Endothelial cell of umbilical vein (primary cell): ENCODE data around the gene INTS14. TPM values are rescaled to one million over a fixed set of nuclear protein-coding genes. Genes with fewer than 3 reads are reported as not detected.

Source experiments
- BruUV-seq: library from RNA; stranded (reverse); fragments of 400-500 nt; replicated peaks from 2 replicates; lab custom pipeline; 2021; lab: Mats Ljungman, UMichigan
- CTCF ChIA-PET: fragments of 300-600, 350-600 bp; sonication (Branson Sonifier 250); formaldehyde crosslinking; loops from one replicate; lab custom pipeline; 2021; ENCODE audit warnings: antibody characterized with exemption, inconsistent platforms; lab: Charles Lee
- POLR2A ChIA-PET: fragments of 300-600, 350-600 bp; sonication (Branson Sonifier 250); formaldehyde crosslinking; loops from one replicate; lab custom pipeline; 2021; ENCODE audit warnings: antibody characterized with exemption, inconsistent platforms; lab: Charles Lee
- DNase-seq: peaks from one replicate; pipeline ENCODE4 v3.0.0-alpha.2; 2011; ENCODE audit warnings: low read depth, low spot score
- FAIRE-seq: peaks from 2 replicates; lab custom pipeline; 2011; peaks lifted over from hg19 to GRCh38; lab: Jason Lieb, UNC
- H2AFZ ChIP-seq: 2 replicates; pipeline ENCODE4 v1.6.0; 2012; ENCODE audit warnings: low read depth, low read length, control low read depth, inconsistent platforms
- H3K27ac ChIP-seq: 2 replicates; pipeline ENCODE4 v1.5.1; 2011; ENCODE audit warnings: low read depth, mild to moderate bottlenecking, control low read depth, low read length, moderate library complexity; ENCODE audit not compliant: insufficient read depth
- H3K27me3 ChIP-seq, 2 experiments: 2 replicates each; pipeline versions ENCODE4 v1.6.0 to v1.6.1; 2011; ENCODE audit warnings: low read length in 2 of 2, mixed read lengths in 1 of 2; ENCODE audit not compliant: control insufficient read depth in 2 of 2, insufficient read depth in 2 of 2
- H3K36me3 ChIP-seq, 2 experiments: 2 replicates in 1 of 2; 3 replicates in 1 of 2; pipeline ENCODE4 v1.5.1; 2011; ENCODE audit warnings: low read length in 2 of 2, mild to moderate bottlenecking in 1 of 2, moderate library complexity in 1 of 2; ENCODE audit not compliant: control insufficient read depth in 2 of 2, insufficient read depth in 2 of 2; ENCODE audit errors: extremely low read depth in 1 of 2
- H3K4me1 ChIP-seq: 3 replicates; pipeline ENCODE4 v1.5.1; 2011; ENCODE audit warnings: mild to moderate bottlenecking, low read length; ENCODE audit not compliant: control insufficient read depth, insufficient read depth; ENCODE audit errors: extremely low read depth
- H3K4me2 ChIP-seq: 2 replicates; pipeline ENCODE4 v1.6.1; 2011; ENCODE audit warnings: low read length, control low read depth, mixed read lengths; ENCODE audit not compliant: insufficient read depth
- H3K4me3 ChIP-seq, 3 experiments: fragments of 200-600 bp in 1 of 3; sonication (generic), shearing (Covaris generic) in 1 of 3; replicated peaks in 1 of 3; 2 replicates each; pipeline ENCODE4 v1.5.1; 2011 to 2016; ENCODE audit warnings: control low read depth in 3 of 3, low read length in 3 of 3, mild to moderate bottlenecking in 2 of 3, inconsistent platforms in 1 of 3, low read depth in 1 of 3, moderate library complexity in 1 of 3; ENCODE audit not compliant: insufficient read depth in 1 of 3
- H3K79me2 ChIP-seq: 2 replicates; pipeline ENCODE4 v1.6.0; 2012; ENCODE audit warnings: low read length, inconsistent platforms; ENCODE audit not compliant: control insufficient read depth, insufficient read depth
- H3K9ac ChIP-seq: replicated peaks from 2 replicates; pipeline ENCODE3; 2011; ENCODE audit warnings: low read length, control low read depth; ENCODE audit not compliant: insufficient read depth; ENCODE audit errors: extremely low read depth
- H3K9me1 ChIP-seq: replicated peaks from 3 replicates; pipeline ENCODE4 v1.6.0; 2011; ENCODE audit warnings: mild to moderate bottlenecking, low read length; ENCODE audit not compliant: control insufficient read depth, insufficient read depth; ENCODE audit errors: extremely low read depth
- H3K9me3 ChIP-seq: replicated peaks from 2 replicates; pipeline ENCODE4 v1.5.1; 2012; ENCODE audit warnings: low read length, inconsistent platforms; ENCODE audit not compliant: control insufficient read depth, insufficient read depth
- H4K20me1 ChIP-seq: replicated peaks from 2 replicates; pipeline ENCODE3; 2011; ENCODE audit warnings: mild to moderate bottlenecking, low read length; ENCODE audit not compliant: control insufficient read depth, insufficient read depth; ENCODE audit errors: extremely low read depth
- CTCF ChIP-seq, 2 donors: IDR thresholded peaks; 1 replicate in 1 of 2; 2 replicates in 1 of 2; pipeline ENCODE4 v1.5.1; 2011; ENCODE audit warnings: low read length in 2 of 2, mild to moderate bottlenecking in 2 of 2, moderate library complexity in 2 of 2, control low read depth in 1 of 2, inconsistent platforms in 1 of 2, low read depth in 1 of 2; ENCODE audit not compliant: insufficient read depth in 1 of 2; ENCODE audit errors: extremely low read depth in 1 of 2
- EZH2 ChIP-seq: IDR thresholded peaks from 2 replicates; pipeline ENCODE4 v1.6.1; 2012; ENCODE audit warnings: borderline replicate concordance, low read depth, mild to moderate bottlenecking, moderate library complexity, low read length, inconsistent platforms; ENCODE audit not compliant: severe bottlenecking
- FOS ChIP-seq: IDR thresholded peaks from 2 replicates; pipeline ENCODE4 v1.6.1; 2011; ENCODE audit warnings: mild to moderate bottlenecking, low read length, moderate library complexity, borderline replicate concordance; ENCODE audit not compliant: insufficient read depth
- GATA2 ChIP-seq: IDR thresholded peaks from 2 replicates; pipeline ENCODE4 v1.7.0; 2011; ENCODE audit warnings: low read depth, mild to moderate bottlenecking, moderate library complexity, mixed read lengths, low read length; ENCODE audit not compliant: insufficient read length, insufficient read depth
- JUN ChIP-seq: IDR thresholded peaks from 2 replicates; pipeline ENCODE4 v1.6.1; 2011; ENCODE audit warnings: borderline replicate concordance, low read depth; ENCODE audit not compliant: insufficient read length, insufficient read depth
- MAX ChIP-seq: IDR thresholded peaks from 2 replicates; pipeline ENCODE4 v1.6.1; 2011; ENCODE audit not compliant: insufficient read depth, insufficient read length
- MYC ChIP-seq: IDR thresholded peaks from one replicate; pipeline ENCODE4 v1.6.1; 2011; ENCODE audit warnings: mild to moderate bottlenecking, low read depth, low read length
- POLR2A ChIP-seq: IDR thresholded peaks from 2 replicates; pipeline ENCODE4 v1.6.1; 2012; ENCODE audit warnings: low read depth, mild to moderate bottlenecking, control low read depth, low read length
- POLR2AphosphoS5 ChIP-seq: IDR thresholded peaks from 2 replicates; pipeline ENCODE4 v1.6.1; 2012; ENCODE audit warnings: low read depth, mild to moderate bottlenecking, control low read depth, low read length, moderate library complexity; ENCODE audit not compliant: insufficient read depth
- dilution Hi-C: fragments of 300-500 bp; cut with MboI; formaldehyde crosslinking; loops from one replicate; pipeline ENCODE4 v1.15.0; 2019; ENCODE audit warnings: low sequenced_read_pairs; ENCODE audit not compliant: extremely low pct_ligation_motif_present
- intact Hi-C: fragments of 100-400 bp; cut with micrococcal nuclease; formaldehyde crosslinking; loops from one replicate; pipeline ENCODE4 v1.10.0; 2022
- polyA plus RNA-seq, 4 experiments: library from polyadenylated mRNA; depleted of rRNA in 3 of 4; stranded (reverse) in 3 of 4; unstranded in 1 of 4; fragments of >200 nt; gene quantifications; 2 replicates each; pipeline versions ENCODE4 v1.2.1 to v1.2.3, GENCODE V29; 2011 to 2012; ENCODE audit warnings: missing spikeins in 1 of 4
- total RNA-seq: library from RNA; stranded (reverse); gene quantifications from 2 replicates; pipeline ENCODE4 v1.2.3, GENCODE V29; 2021

INTS14 gene
- total and polyA plus RNA-seq, 2 donors (not counting 3 experiments of a cell fraction or from before 2014, with no cell fraction given), result 41.7 to 52.6 TPM

- no peak overlapping the region for H3K4me2 ChIP-seq
- H3K9ac ChIP-seq, result no peak overlapping the region
- TF ChIP-seq MAX (no peak), POLR2A (no peak), EZH2 (no peak), CTCF (IDR thresholded peaks at IDR 0.05; ENCODE audit: extremely low read depth in 1 of 2, insufficient read depth in 1 of 2, low read depth in 1 of 2, low read length in 2 of 2) (no peak), JUN (no peak), FOS (no peak), MYC (no peak), POLR2AphosphoS5 (no peak), GATA2 (no peak)
- no peaks in the 10 kb centered on the region for H3K79me2 ChIP-seq
- H3K27ac ChIP-seq, result peak overlapping the region; percentile 27
- no peaks in the 10 kb centered on the region for H3K9me1 ChIP-seq
- H2AFZ ChIP-seq, result no peak overlapping the region
- BruUV-seq, result no TSS peak
- no peaks in the 10 kb centered on the region for H3K27me3 ChIP-seq
- dilution Hi-C loops, result no loop called here
- H3K4me3 ChIP-seq, result no peak overlapping the region
- H3K9me3 ChIP-seq, result no peaks in the 10 kb centered on the region
- H3K36me3 ChIP-seq, result no peaks in the 10 kb centered on the region
- ChIA-PET CTCF (interaction anchor here (0.5 to 1.9 kb wide), 9 partner anchors 12 to 221 kb away, joined by 3 to 9 read pairs (median 3); partner anchors contain the start of gene SLC24A1), POLR2A (interaction anchor here (0.8 to 1.3 kb wide), 2 partner anchors 227 to 337 kb away, joined by 3 to 4 read pairs; partner anchors contain the start of genes RAB11A and RNU5B-1)
- peak; percentile 18 for FAIRE-seq
- no peak for DNase-seq
- intact Hi-C loops, result no loop called here
- H3K4me1 ChIP-seq, result peaks cover 28% of the 10 kb centered on the region
- no peaks in the 10 kb centered on the region for H4K20me1 ChIP-seq
Observed at GRCh38 chr15:65641768-65642475, 31.0 kb upstream of the INTS14 start.
